EH (cell line): ENCODE measurements around the gene GPATCH1.
"Not testable (repeated sequence)": the region's sequence is repeated elsewhere in the genome, so short reads cannot be mapped to it uniquely, and the experiment has no call there.

Experiments
- DNase-seq: peaks from one replicate; pipeline ENCODE4 v3.0.0-alpha.2; 2015; ENCODE audit warnings: low read depth

The GPATCH1 gene, protein sequence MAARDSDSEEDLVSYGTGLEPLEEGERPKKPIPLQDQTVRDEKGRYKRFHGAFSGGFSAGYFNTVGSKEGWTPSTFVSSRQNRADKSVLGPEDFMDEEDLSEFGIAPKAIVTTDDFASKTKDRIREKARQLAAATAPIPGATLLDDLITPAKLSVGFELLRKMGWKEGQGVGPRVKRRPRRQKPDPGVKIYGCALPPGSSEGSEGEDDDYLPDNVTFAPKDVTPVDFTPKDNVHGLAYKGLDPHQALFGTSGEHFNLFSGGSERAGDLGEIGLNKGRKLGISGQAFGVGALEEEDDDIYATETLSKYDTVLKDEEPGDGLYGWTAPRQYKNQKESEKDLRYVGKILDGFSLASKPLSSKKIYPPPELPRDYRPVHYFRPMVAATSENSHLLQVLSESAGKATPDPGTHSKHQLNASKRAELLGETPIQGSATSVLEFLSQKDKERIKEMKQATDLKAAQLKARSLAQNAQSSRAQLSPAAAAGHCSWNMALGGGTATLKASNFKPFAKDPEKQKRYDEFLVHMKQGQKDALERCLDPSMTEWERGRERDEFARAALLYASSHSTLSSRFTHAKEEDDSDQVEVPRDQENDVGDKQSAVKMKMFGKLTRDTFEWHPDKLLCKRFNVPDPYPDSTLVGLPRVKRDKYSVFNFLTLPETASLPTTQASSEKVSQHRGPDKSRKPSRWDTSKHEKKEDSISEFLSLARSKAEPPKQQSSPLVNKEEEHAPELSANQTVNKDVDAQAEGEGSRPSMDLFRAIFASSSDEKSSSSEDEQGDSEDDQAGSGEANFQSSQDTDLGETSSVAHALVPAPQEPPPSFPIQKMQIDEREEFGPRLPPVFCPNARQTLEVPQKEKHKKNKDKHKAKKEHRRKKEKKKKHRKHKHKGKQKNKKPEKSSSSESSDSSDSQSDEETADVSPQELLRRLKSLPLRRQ

DNA sequence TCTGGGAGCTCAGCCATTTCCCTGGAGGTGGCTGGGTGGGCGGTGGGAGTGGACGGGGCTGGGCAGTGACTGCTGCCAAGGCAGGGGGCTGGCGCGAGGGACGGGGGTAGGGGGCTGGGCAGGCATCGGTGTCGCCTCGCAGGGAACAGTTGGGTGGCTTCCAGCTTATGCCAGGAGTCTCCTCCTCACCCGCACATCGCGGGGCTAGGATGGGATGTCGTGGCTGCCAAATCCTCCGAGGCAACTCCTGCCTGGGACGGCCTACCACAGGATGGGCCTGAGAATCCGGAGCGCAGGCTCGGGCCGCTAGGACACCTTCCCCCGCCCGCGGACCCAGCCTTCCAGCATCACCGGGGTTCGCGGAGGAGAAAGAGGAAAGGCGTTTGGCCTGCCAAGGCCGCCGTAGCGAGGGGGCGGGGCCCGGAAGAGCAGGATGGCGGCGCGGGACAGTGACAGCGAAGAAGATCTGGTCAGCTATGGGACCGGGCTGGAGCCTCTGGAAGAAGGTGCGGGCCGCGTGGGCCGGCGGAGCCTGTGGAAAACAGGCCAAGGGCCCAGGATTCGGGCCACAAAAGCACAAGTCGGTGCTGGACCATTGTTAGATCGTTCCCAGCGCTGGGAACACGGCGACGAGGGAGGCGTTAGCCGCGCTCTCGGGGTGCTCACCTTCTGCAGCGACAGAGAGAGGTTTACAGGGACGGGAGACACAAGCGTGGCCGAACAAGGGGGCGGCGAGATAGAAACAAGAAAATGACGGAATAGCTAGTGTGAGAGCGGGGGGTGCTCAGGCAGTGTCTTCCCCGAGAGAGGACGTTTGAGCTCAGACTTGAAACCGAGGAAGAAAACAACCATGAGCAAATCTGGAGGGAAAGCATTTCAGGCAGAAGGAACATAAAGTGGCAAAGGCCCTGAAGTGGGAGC is at the start of gene GPATCH1:
GPATCH1 (plus strand) TSS at position 421 of the 921 bp plus-strand sequence; CDS start at position 434, 13 bp downstream.
- DNase-seq = peak; percentile 87

DNA sequence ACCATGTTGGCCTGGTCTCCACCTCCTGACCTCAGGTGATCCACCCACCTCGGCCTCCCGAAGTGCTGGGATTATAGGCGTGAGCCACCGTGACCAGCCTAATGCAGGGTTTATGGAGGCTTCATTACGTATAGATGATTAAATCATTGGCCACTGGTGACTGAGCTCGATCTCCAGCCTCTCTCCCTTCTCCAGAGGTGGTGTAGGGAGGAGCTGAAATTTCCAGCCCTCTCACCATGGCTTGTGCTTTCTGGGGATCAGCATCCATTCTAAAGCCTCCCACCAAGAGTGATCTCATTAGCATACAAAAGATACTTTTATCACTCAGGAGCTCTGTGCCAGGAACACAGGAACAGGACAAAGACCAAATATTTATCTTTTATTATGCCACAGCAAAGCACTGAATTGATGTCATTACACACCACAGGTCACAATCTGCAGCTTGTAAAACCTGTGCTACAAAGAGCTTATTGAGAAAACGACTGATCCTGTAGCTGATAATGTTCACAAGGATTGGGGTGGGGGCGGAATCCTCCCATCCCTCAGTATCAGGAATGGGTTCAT is 48.7 kb upstream of the GPATCH1 start:
- no peak for DNase-seq

DNA sequence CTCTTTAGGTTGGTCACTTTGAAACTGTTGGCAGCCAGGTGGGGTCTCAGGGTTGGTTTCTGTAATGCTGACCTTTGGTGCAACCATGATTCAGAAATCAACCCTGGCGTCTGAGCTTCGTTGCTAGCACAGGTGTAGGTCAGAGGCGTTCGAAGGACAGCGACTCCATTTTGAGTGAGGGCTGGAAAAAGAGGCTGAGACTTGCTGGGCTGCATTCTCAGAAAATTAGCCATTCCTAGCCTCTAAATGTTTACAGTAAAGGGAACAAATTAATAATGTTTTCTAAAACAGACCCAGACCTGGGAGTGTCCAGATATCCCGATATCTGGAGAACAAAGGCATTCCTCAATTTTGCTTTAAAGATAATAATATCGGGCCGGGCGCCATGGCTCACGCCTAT is 45.5 kb upstream of the GPATCH1 start:
- DNase-seq = no peak

DNA sequence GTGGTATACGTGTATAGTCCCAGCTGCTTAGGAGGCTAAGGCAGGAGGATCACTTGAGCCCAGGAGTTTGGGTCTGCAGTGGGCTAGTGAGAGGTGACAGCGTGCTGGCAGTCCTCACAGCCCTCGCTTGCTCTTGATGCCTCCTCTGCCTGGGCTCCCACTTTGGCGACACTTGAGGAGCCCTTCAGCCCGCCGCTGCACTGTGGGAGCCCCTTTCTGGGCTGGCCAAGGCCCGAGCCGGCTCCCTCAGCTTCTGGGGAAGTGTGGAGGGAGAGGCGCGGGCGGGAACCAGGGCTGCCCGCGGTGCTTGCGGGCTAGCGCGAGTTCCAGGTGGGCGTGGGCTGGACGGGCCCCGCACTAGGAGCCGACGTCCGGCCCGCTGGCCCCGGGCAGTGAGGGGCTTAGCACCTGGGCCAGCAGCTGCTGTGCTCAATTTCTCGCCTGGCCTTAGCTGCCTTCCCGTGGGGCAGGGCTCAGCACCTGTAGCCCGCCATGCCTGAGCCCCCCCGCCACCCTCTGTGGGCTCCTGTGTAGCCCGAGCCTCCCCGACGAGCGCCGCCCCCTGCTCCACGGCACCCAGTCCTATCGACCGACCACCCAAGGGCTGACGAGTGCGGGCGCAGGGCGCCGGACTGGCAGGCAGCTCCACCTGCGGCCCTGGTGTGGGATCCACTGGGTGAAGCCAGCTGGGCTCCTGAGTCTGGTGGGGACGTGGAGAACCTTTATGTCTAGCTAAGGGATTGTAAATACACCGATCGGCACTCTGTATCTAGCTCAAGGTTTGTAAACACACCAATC is 44.4 kb upstream of the GPATCH1 start:
- not testable (repeated sequence) for DNase-seq

DNA sequence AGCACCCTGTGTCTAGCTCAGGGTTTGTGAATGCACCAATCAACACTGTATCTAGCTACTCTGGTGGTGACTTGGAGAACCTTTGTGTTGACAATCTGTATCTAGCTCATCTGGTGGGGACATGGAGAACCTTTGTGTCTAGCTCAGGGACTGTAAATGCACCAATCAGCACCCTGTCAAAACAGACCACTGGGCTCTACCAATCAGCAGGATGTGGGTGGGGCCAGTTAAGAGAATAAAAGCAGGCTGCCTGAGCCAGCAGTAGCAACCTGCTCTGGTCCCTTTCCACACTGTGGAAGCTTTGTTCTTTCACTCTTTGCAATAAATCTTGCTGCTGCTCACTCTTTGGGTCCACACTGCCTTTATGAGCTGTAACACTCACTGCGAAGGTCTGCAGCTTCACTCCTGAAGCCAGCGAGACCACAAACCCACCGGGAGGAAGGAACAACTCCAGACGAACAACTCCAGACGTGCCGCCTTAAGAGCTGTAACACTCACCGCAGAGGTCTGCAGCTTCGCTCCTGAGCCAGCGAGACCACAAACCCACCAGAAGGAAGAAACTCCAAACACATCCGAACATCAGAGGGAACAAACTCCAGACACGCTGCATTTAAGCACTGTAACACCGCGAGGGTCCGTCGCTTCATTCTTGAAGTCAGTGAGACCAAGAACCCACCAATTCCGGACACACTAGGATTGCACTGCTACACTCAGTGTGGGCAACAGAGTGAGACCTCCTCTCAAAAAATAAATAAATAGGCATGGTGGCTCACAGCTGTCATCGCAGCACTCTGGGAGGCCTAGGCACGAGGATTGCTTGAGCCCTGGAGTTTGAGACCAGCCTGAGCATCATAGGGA is 43.6 kb upstream of the GPATCH1 start:
- DNase-seq = not testable (repeated sequence)

DNA sequence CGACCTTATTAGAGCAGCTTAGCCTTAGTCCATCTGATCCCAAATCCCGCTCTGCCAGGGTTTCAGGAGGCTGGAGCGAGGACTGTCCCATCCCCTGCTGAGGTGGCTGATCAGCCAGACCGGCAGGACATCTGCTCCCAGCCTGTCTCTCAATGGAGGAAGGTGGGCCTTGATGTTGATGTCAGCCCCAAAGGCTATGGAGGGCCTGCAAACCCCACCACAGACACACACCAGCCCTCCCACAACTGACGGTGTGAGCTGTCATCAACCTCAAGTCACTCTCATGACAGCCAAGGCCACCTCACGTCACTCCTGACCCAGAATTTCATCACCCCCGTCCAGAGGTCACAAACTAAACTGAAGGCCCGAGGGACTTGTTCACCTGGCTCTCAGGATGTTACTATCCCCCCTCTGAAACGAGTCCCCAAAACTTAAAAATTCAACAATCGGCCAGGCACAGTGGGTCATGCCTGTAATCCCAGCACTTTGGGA is 41.8 kb upstream of the GPATCH1 start:
- no peak for DNase-seq

DNA sequence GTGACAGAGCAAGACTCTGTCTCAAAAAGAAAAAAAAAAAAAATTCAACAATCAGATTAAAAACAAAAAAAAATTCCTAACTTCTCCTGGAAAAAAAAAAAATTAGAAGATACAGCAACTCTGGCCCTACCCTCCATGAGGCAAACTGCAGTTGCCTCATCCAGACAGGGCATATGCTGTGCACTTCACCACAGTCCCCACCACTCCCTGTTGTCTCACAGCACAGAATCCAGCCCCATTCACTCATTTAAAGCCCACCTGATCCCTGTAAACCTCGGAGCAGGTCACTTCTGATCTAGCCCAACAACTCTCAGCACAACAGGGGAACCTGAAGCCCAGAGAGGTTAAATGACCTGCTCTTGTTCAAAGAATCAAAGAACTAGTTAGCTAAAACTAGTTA is 41.2 kb upstream of the GPATCH1 start:
- DNase-seq = no peak

DNA sequence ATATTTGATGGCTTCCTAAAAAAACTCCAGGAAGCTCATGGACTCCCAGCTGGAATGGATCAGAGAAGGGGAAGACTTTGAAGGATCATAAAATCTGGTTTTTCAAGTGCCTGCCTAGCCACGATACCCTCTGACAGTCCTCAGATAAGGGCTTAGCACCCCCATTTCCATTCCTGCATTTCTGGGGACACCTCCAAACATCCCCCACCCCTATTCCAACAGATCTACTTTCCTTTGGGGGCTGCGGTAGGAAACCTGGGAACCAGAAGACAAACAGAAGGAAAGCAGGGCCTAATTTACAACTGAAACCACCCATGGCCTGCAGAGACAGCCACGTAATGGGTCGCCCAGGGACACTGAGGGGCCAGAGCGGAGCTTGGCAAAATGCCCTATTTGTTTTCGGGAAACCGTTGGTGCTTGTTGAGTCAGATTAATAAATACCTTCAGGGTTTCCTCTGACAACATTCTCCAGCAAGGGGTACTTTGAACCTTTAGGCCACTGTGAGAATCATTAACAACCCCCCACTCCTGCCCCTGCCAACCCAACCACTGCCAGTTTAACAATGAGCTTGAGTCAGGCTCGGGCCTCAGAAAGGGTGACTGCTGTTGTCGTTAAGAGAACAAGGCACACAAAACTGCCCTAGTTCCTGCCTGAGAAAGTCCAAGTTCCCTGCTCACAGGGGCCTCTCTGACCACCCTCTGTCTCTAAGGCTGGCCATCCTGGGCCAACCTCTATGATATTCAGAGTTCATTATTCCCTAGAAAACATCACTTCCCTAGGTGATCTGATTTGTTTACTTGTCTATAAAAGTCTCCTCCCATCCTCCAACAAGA is 39.8 kb upstream of the GPATCH1 start:
- peak; percentile 68 for DNase-seq

DNA sequence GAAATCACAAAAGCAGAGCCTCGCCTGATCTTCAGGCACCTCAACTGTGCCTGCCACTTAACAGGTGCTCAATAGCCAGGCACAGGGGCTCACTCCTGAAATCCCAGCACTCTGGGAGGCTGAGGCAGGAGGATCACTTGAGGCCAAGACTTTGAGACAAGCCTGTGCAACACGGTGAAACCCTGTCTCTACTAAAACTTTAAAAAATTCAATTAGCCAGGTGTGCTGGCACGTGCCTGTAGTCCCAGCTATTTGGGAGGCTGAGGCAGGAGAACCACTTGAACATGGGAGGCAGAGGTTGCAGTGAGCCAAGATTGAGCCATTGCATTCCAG is 39.2 kb upstream of the GPATCH1 start:
- DNase-seq = not testable (repeated sequence)

DNA sequence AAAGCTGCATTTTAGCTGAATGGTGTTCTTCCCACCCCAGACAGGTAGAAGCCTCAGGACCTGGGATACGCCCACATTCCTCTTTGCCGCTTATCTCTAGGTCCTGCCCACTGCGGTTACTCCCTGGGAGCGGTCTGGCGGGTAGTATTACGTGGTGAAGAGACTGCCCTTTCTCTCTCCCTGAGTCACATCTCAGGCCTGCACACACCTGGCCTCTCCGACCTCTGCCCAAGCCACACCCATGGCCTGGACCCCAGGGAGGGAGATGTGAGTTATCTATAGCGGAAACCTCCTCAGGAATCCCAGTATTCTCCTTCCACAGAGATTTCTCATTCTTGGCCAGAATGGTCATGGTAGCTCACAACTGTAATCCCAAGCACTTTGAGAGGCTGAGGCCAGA is 33.6 kb upstream of the GPATCH1 start:
- no peak for DNase-seq

DNA sequence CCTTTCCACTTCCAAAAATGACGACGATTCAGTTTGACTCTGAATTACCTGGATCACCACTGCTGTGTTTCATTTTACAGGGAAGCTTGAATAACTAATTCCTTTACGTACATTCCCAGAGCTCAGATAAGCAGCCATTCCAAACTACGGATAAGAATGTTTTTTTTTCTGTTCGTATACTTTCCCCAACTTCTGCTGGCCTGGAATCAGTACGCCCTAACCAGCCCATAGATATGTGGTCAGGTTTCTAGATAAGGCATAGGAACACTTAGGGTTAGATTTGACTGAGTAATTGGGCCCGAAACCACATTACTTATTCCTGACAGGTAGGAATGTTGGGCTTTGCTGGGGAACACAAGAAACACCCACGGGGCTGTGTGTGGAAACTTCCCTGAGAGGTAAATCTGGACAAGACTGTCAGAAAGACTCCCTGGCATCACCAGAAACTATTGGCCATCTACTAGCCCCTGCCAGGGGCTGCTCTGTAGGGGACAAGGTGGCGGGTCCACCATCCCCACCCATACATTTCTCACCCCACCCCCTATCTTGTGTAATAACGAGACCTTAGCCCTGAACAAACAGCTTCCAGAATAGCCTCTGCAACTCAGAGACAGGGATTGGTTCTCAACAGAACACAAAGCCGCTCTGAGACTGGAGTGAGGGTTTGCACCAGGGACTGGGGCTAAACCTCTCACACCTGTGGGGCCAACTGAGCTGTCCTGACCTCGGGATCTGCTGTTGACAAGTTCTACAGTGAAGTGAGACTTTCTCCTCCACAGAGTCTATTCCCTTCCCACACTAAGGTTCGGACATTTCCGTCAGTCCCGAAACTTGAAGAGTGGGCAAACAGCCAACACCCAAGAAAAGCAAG is 31.9 kb upstream of the GPATCH1 start:
- DNase-seq = no peak

DNA sequence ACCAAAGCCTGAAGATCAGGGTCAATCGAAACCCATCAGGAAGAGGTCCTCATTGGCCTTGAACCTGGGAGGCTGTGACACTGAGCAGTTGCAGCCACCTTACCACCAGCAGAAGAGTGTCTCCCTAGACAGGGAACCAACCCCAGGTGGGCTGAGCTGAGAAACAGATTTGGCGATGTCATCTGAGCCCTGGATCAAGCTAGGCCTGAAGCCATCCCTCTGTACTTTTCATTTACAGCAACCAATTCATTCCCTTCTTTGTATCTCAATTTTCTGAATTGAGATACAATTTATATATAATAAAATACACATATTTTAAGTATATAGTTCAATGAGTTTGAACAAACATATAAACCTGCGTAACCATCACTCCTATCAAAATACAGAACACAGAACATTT is 30.9 kb upstream of the GPATCH1 start:
- no peak for DNase-seq

DNA sequence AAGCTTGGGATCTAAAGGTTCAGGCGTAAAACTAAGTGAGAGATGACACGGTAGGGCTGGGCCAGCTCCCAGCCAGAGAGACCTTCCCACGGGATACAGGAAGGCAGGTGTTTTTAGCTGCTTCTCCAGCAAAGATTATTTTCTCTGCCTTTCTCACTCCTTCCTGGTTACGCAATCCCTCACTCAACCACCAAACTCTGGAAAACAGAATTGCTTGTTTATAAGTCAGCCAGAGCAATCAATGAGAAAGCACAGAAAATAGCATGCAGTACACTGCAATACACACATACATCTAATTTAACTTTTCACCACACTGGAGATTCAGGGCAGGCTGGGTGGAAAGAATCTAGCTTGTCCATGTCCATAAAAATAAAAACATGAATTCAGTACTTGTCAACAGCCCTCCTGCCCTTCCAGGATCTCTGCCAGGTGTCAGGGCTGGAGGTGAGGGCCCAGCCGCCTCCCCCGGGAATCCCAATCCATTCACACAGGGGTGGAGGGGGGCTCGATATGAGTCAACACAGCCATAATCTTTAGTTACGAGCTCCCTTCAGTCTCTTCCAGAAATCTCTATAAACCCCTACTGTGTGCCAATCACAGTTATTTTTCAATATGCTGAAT is 28.5 kb upstream of the GPATCH1 start:
- peak; percentile 27 for DNase-seq

DNA sequence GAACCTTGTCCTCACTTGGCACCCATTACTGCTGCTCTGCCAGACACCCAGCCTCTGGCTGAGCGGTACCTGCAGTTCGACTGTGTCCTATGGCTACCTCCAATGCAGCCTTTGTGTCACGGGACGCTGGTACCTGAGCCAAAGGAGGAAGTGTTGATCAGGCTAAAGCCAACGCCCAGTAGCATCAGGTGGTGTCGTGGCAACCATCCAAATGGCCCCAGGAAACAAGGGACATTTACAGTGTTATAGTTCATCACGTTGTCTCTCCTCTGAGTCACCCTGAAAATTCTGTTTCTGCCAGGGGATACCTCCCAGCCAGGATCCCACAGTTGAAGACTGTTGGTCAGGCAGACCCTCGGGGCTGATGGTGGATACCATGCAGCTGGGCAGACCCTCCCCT is 26.4 kb upstream of the GPATCH1 start:
- DNase-seq = no peak

DNA sequence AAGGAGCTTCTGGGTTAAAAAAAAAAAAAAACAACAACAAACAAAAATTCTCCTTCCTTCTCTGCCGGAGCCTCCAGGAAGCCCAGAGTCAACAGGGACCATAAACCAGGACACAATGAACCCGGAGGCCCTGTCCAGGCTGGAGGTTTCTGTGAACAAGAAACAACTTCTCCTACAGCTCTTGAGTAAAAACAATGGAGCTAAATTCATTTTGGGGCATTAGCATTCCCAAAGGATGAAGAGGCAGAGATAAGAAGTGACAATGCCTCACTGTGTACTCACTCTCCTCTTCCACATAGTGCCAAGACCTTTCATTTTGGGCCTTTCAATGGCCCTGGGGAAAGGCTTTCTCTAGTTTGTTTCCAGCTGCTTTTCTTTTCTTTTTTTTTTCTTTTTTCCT is 25.3 kb upstream of the GPATCH1 start:
- peak; percentile 31 for DNase-seq

DNA sequence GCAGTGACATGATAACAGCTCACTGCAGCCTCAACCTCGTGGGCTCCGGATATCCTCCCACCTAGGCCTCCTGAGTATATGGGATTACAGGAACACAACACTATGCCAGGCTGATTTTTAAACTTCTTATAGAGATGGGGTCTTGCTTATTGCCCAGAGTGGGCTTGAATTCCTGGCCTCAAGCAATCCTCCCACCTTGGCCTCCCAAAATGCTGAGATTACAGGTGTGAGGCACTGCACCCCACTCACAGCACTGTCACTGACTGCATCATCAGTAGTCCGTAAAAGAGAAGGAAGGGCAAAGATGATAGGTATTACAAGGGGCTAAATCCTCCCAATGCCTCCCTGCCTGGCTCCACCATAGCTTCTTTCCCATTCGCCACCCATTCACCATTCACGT is 20.4 kb upstream of the GPATCH1 start:
- no peak for DNase-seq

DNA sequence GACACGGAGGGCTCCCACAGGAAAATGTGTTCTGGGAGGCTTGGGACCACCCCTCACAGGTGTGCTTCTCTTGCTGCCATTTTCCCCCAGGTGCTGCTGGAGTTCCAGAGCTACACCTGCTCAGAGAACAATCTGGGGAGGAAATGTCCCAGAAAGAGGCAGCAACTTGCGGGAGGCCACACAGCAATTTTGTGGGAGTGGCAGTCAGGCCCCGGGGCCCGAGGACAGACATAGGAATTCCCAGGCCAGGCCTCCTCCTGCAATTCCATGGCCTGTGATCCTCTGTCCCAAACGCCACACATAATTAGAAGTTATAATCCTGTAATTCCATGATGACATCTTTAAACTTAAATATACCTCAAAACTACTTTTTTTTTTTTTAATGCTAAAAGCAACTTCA is 18.1 kb upstream of the GPATCH1 start:
- DNase-seq = no peak
